ENCODE measurements around the gene EMP1. TPM values are rescaled to one million over a fixed set of nuclear protein-coding genes. Genes with fewer than 3 reads are reported as not detected.

Gene EMP1
- total and polyA plus RNA-seq, 2 donors (not counting 1 experiment from before 2014, with no cell fraction given): 53.5 to 437 TPM

GRCh38 chr12:13163868-13164635 lies 32.5 kb upstream of the EMP1 start:
- Histone ChIP-seq H2AFZ (ENCODE audit: low read length) (no peak overlapping the region), H3K4me3 (replicated peaks in 1 of 4; ENCODE audit: control extremely low read depth in 1 of 4, insufficient read depth in 1 of 4, low read depth in 3 of 4, low read length in 4 of 4) (no peak overlapping the region), H3K4me2 (ENCODE audit: extremely low read depth, insufficient read depth, low read length) (no peak overlapping the region), H3K9ac (ENCODE audit: insufficient read depth, low read length) (no peak overlapping the region), H3K9me3 (ENCODE audit: control insufficient read depth, insufficient read depth, low read depth, low read length) (no peaks in the 10 kb centered on the region), H3K4me1 (ENCODE audit: control insufficient read depth, extremely low read depth, insufficient read depth, low read length) (peaks cover 3% of the 10 kb centered on the region), H3K36me3 (ENCODE audit: control insufficient read depth, insufficient read depth, low read length) (no peaks in the 10 kb centered on the region), H4K20me1 (ENCODE audit: control insufficient read depth, extremely low read depth, insufficient read depth, low read length) (no peaks in the 10 kb centered on the region), H3K79me2 (ENCODE audit: control insufficient read depth, insufficient read depth, low read length) (no peaks in the 10 kb centered on the region), H3K27ac (ENCODE audit: insufficient read depth, low read length) (no peak overlapping the region), H3K27me3 (ENCODE audit: control insufficient read depth, insufficient read depth, low read length) (no peaks in the 10 kb centered on the region)
- no peak for DNase-seq (ENCODE audit: low read depth in 2 of 2)
- TF ChIP-seq CTCF (conservative IDR thresholded peaks at IDR 0.05 in 1 of 2, IDR thresholded peaks at IDR 0.05 in 1 of 2; ENCODE audit: low read depth in 1 of 2, low read length in 2 of 2) (no peak), EZH2 (IDR thresholded peaks at IDR 0.05; ENCODE audit: low read length, missing control alignments) (no peak)

GRCh38 chr12:13164921-13165616 lies 31.5 kb upstream of the EMP1 start:
- H3K79me2 ChIP-seq (ENCODE audit: control insufficient read depth, insufficient read depth, low read length): no peaks in the 10 kb centered on the region
- H4K20me1 ChIP-seq (ENCODE audit: control insufficient read depth, extremely low read depth, insufficient read depth, low read length): no peaks in the 10 kb centered on the region
- H3K4me1 ChIP-seq (ENCODE audit: control insufficient read depth, extremely low read depth, insufficient read depth, low read length): peaks cover 3% of the 10 kb centered on the region
- H2AFZ ChIP-seq (ENCODE audit: low read length): no peak overlapping the region
- H3K27ac ChIP-seq (ENCODE audit: insufficient read depth, low read length): no peak overlapping the region
- H3K9me3 ChIP-seq (ENCODE audit: control insufficient read depth, insufficient read depth, low read depth, low read length): no peaks in the 10 kb centered on the region
- DNase-seq (ENCODE audit: low read depth in 2 of 2): no peak
- no peaks in the 10 kb centered on the region for H3K27me3 ChIP-seq (ENCODE audit: control insufficient read depth, insufficient read depth, low read length)
- H3K9ac ChIP-seq (ENCODE audit: insufficient read depth, low read length): no peak overlapping the region
- H3K4me3 ChIP-seq (replicated peaks in 1 of 4; ENCODE audit: control extremely low read depth in 1 of 4, insufficient read depth in 1 of 4, low read depth in 3 of 4, low read length in 4 of 4): no peak overlapping the region
- H3K4me2 ChIP-seq (ENCODE audit: extremely low read depth, insufficient read depth, low read length): no peak overlapping the region
- TF ChIP-seq CTCF (conservative IDR thresholded peaks at IDR 0.05 in 1 of 2, IDR thresholded peaks at IDR 0.05 in 1 of 2; ENCODE audit: low read depth in 1 of 2, low read length in 2 of 2): no peak
- TF ChIP-seq EZH2 (IDR thresholded peaks at IDR 0.05; ENCODE audit: low read length, missing control alignments): no peak
- no peaks in the 10 kb centered on the region for H3K36me3 ChIP-seq (ENCODE audit: control insufficient read depth, insufficient read depth, low read length)

GRCh38 chr12:13165617-13166041 lies 30.9 kb upstream of the EMP1 start:
- TF ChIP-seq CTCF (conservative IDR thresholded peaks at IDR 0.05 in 1 of 2, IDR thresholded peaks at IDR 0.05 in 1 of 2; ENCODE audit: low read depth in 1 of 2, low read length in 2 of 2) (no peak), EZH2 (IDR thresholded peaks at IDR 0.05; ENCODE audit: low read length, missing control alignments) (no peak)
- H3K4me1 ChIP-seq (ENCODE audit: control insufficient read depth, extremely low read depth, insufficient read depth, low read length): peaks cover 3% of the 10 kb centered on the region
- H3K79me2 ChIP-seq (ENCODE audit: control insufficient read depth, insufficient read depth, low read length): no peaks in the 10 kb centered on the region
- no peak overlapping the region for H2AFZ ChIP-seq (ENCODE audit: low read length)
- DNase-seq (ENCODE audit: low read depth in 2 of 2): peak; percentile 79 to 84
- no peaks in the 10 kb centered on the region for H4K20me1 ChIP-seq (ENCODE audit: control insufficient read depth, extremely low read depth, insufficient read depth, low read length)
- H3K36me3 ChIP-seq (ENCODE audit: control insufficient read depth, insufficient read depth, low read length): no peaks in the 10 kb centered on the region
- no peak overlapping the region for H3K4me2 ChIP-seq (ENCODE audit: extremely low read depth, insufficient read depth, low read length)
- no peak overlapping the region for H3K9ac ChIP-seq (ENCODE audit: insufficient read depth, low read length)
- H3K9me3 ChIP-seq (ENCODE audit: control insufficient read depth, insufficient read depth, low read depth, low read length): no peaks in the 10 kb centered on the region
- no peak overlapping the region for H3K4me3 ChIP-seq (replicated peaks in 1 of 4; ENCODE audit: control extremely low read depth in 1 of 4, insufficient read depth in 1 of 4, low read depth in 3 of 4, low read length in 4 of 4)
- no peak overlapping the region for H3K27ac ChIP-seq (ENCODE audit: insufficient read depth, low read length)
- no peaks in the 10 kb centered on the region for H3K27me3 ChIP-seq (ENCODE audit: control insufficient read depth, insufficient read depth, low read length)
